GM12878 (cell line): ENCODE data around the gene NUP62. TPM values are rescaled to one million over a fixed set of nuclear protein-coding genes. Genes with fewer than 3 reads are reported as not detected.

ENCODE experiments used
- ATF7 ChIP-seq: fragments of 450-650 bp; IDR thresholded peaks from 2 replicates; pipeline ENCODE4 v1.6.1; 2016; ENCODE audit warnings: low read depth, mild to moderate bottlenecking
- BACH1 ChIP-seq: fragments of 450-650 bp; IDR thresholded peaks from 2 replicates; pipeline ENCODE4 v1.6.1; 2017; ENCODE audit warnings: mild to moderate bottlenecking, borderline replicate concordance
- CBX3 ChIP-seq: fragments of 200-600 bp; sonication (generic); IDR thresholded peaks from 2 replicates; pipeline ENCODE4 v1.6.1; 2016; ENCODE audit warnings: low read depth, borderline replicate concordance
- CEBPB ChIP-seq, 2 experiments: fragments of 150-350 bp in 1 of 2; IDR thresholded peaks; 2 replicates each; pipeline ENCODE4 v1.6.1; 2012 to 2014; ENCODE audit warnings: low read depth in 2 of 2, low read length in 2 of 2, borderline replicate concordance in 1 of 2, inconsistent platforms in 1 of 2
- CREM ChIP-seq: IDR thresholded peaks from 2 replicates; pipeline ENCODE4 v1.6.1; 2014; ENCODE audit warnings: antibody characterized with exemption, low read depth
- DPF2 ChIP-seq: fragments of 450-650 bp; IDR thresholded peaks from 2 replicates; pipeline ENCODE4 v1.6.1; 2017; ENCODE audit warnings: mild to moderate bottlenecking
- ETV6 ChIP-seq, 2 experiments: fragments of 450-650 bp in 1 of 2; IDR thresholded peaks in 1 of 2; conservative IDR thresholded peaks in 1 of 2; 2 replicates each; pipeline ENCODE4 v1.6.1; 2014; ENCODE audit warnings: antibody characterized with exemption in 1 of 2, borderline replicate concordance in 1 of 2, low read depth in 1 of 2, mild to moderate bottlenecking in 1 of 2, moderate library complexity in 1 of 2
- EZH2 ChIP-seq: IDR thresholded peaks from 2 replicates; pipeline ENCODE4 v1.6.1; 2012; ENCODE audit warnings: low read depth, mild to moderate bottlenecking, control low read depth, inconsistent platforms, low read length, borderline replicate concordance; ENCODE audit not compliant: control insufficient read depth
- GATAD2B ChIP-seq: fragments of 450-650 bp; conservative IDR thresholded peaks from 2 replicates; pipeline ENCODE4 v1.6.1; 2017; ENCODE audit warnings: low read depth, mild to moderate bottlenecking, moderate library complexity
- HCFC1 ChIP-seq: fragments of 150-350 bp; IDR thresholded peaks from 2 replicates; pipeline ENCODE4 v1.6.1; 2014; ENCODE audit warnings: low read length
- IKZF2 ChIP-seq, 2 experiments: fragments of 450-650 bp; IDR thresholded peaks; 2 replicates each; pipeline ENCODE4 v1.6.1; 2017; ENCODE audit warnings: mild to moderate bottlenecking in 2 of 2, moderate library complexity in 2 of 2
- JUNB ChIP-seq: IDR thresholded peaks from 2 replicates; pipeline ENCODE4 v1.6.1; 2016; ENCODE audit warnings: antibody characterized with exemption, mild to moderate bottlenecking
- MEF2B ChIP-seq: fragments of 450-650 bp; IDR thresholded peaks from 2 replicates; pipeline ENCODE4 v1.6.1; 2018; ENCODE audit warnings: mild to moderate bottlenecking, moderate library complexity; ENCODE audit not compliant: partially characterized antibody, poor library complexity, severe bottlenecking
- MYC ChIP-seq: IDR thresholded peaks from 2 replicates; pipeline ENCODE4 v1.6.1; 2011; ENCODE audit warnings: mild to moderate bottlenecking, low read length, moderate library complexity, inconsistent platforms; ENCODE audit not compliant: insufficient read depth, insufficient replicate concordance, insufficient read length, severe bottlenecking
- PAX5 ChIP-seq: IDR thresholded peaks from 2 replicates; pipeline ENCODE4 v1.6.1; 2011; ENCODE audit warnings: low read depth, low read length, borderline replicate concordance
- POLR2A ChIP-seq: IDR thresholded peaks from 2 replicates; pipeline ENCODE4 v1.6.1; 2011; ENCODE audit warnings: low read depth, mild to moderate bottlenecking, low read length
- POLR2AphosphoS5 ChIP-seq: IDR thresholded peaks from 2 replicates; pipeline ENCODE4 v1.6.1; 2011; ENCODE audit warnings: mild to moderate bottlenecking, low read length, inconsistent platforms
- SIN3A ChIP-seq: IDR thresholded peaks from 2 replicates; pipeline ENCODE4 v1.6.1; 2012; ENCODE audit warnings: low read depth, low read length, improper control_type of control experiment
- SMC3 ChIP-seq: IDR thresholded peaks from 2 replicates; pipeline ENCODE4 v1.6.1; 2011; ENCODE audit warnings: low read length, improper control_type of control experiment, borderline replicate concordance
- SRF ChIP-seq, 2 experiments: IDR thresholded peaks; 2 replicates each; pipeline ENCODE4 v1.6.1; 2011; ENCODE audit warnings: low read depth in 2 of 2, low read length in 2 of 2, mild to moderate bottlenecking in 1 of 2, moderate library complexity in 1 of 2
- TAF1 ChIP-seq: IDR thresholded peaks from 2 replicates; pipeline ENCODE4 v1.6.1; 2011; ENCODE audit warnings: mild to moderate bottlenecking, low read depth, low read length, borderline replicate concordance
- TARDBP ChIP-seq: IDR thresholded peaks from 2 replicates; pipeline ENCODE4 v1.6.1; 2016; ENCODE audit warnings: borderline replicate concordance
- TCF12 ChIP-seq: IDR thresholded peaks from 2 replicates; pipeline ENCODE4 v1.6.1; 2011; ENCODE audit warnings: low read depth, mild to moderate bottlenecking, low read length
- YY1 ChIP-seq: IDR thresholded peaks from 2 replicates; pipeline ENCODE4 v1.6.1; 2011; ENCODE audit warnings: low read depth, mild to moderate bottlenecking, low read length
- ZNF207 ChIP-seq: fragments of 450-650 bp; IDR thresholded peaks from 2 replicates; pipeline ENCODE4 v1.6.1; 2014; ENCODE audit warnings: antibody characterized with exemption, mild to moderate bottlenecking, borderline replicate concordance
- ZNF622 ChIP-seq: fragments of 450-650 bp; IDR thresholded peaks from 2 replicates; pipeline ENCODE4 v1.6.1; 2017; ENCODE audit warnings: mild to moderate bottlenecking, inconsistent platforms
- polyA plus RNA-seq, 11 experiments: library from polyadenylated mRNA; depleted of rRNA in 4 of 11; unstranded in 6 of 11; stranded (reverse) in 5 of 11; fragments of >200 nt; fragmentation: Nextera tagmentation in 4 of 11; fragmentation: Illumina TruSeq in 1 of 11; extraction: Ambion mirVana in 4 of 11; extraction: Trizol in 1 of 11; gene quantifications; 1 replicate in 1 of 11; 2 replicates in 10 of 11; pipeline versions ENCODE4 v1.2.1 to v1.2.3, GENCODE V29; 2011 to 2016; ENCODE audit warnings: inconsistent platforms in 2 of 11, missing spikeins in 2 of 11, low read depth in 1 of 11
- total RNA-seq, 4 experiments: library from RNA; depleted of rRNA in 3 of 4; stranded (reverse); fragments of >200 nt in 3 of 4; fragmentation: Illumina TruSeq in 1 of 4; extraction: Trizol in 1 of 4; gene quantifications; 2 replicates each; pipeline versions ENCODE4 v1.2.1 to v1.2.3, GENCODE V29; 2013 to 2021
- TF ChIP-seq, protein P1 (sequence below): IDR thresholded peaks from 2 replicates; pipeline ENCODE4 v1.6.1; 2012; ENCODE audit warnings: low read depth, low read length, improper control_type of control experiment
- TF ChIP-seq, protein P2 (sequence below): fragments of 450-650 bp; IDR thresholded peaks from 2 replicates; pipeline ENCODE4 v1.6.1; 2017; ENCODE audit warnings: mild to moderate bottlenecking, moderate library complexity

NUP62 gene
- total and polyA plus RNA-seq, 10 of the 15 experiments (the other 5 are each of a cell fraction or from before 2014, with no cell fraction given) = 19.5 to 110 (median 66.9) TPM

DNA sequence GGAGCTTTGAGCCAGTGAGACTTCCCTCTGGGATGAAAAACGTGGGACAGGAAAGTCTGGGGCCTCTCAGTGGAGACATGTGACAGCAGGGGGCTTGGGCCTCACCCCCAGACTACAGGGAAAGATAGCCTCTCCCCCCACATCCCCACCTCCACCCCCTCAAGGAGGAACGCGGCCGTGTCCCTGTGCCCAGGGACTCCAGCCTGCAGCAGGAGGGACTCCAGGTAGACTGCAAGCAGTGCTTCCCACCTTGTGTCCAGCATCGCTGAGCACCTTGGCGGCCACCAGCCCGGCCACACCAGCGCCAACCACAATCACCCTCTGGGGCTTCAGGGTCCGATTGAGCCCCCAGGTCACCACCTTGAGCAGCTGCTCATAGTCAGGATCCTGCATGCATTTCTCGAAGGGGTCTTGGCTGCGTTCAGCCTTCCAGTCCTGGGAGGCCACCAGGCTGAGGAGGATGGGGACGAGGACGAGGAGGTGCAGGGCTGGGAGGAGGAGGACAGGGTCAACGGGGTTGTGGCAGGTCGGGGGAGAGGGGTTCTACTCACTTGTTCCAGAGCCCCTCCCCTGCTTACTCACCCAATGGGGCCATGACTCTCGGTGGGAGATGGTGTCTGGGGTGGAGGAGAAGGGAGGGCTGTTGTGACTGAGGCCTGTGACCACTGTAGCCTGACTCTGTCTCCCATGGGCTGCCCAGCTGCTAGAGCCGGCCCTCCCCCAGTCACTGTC is 33.6 kb downstream of the NUP62 start (continued):
- TF ChIP-seq JUNB = no peak
- no peak for TF ChIP-seq HCFC1
- no peak for TF ChIP-seq CBX3
- peak; percentile 60; the same call in 1 of the 2 replicates for TF ChIP-seq SIN3A
- TF ChIP-seq TCF12 = 0 out of 2 replicates have a peak, but pooled peaks have one; percentile 68
- no peak for TF ChIP-seq CREM
- TF ChIP-seq GATAD2B = 0 out of 2 replicates have a peak, but pooled peaks have one; percentile 14
- TF ChIP-seq CEBPB (IDR thresholded peaks at IDR 0.05; ENCODE audit: borderline replicate concordance in 1 of 2, low read depth in 2 of 2, low read length in 2 of 2) = no peak
- TF ChIP-seq POLR2A = peak; percentile 47; the same call in 1 of the 2 replicates
- no peak for TF ChIP-seq EZH2
- no peak for TF ChIP-seq DPF2
- no peak for TF ChIP-seq YY1
- TF ChIP-seq TARDBP = no peak
- no peak for TF ChIP-seq MEF2B
- 0 out of 2 replicates have a peak, but pooled peaks have one; percentile 35 for TF ChIP-seq BACH1
- TF ChIP-seq TAF1 = no peak; the same call in 1 of the 2 replicates
- TF ChIP-seq POLR2AphosphoS5 = peak; percentile 74
- no peak for TF ChIP-seq SRF (IDR thresholded peaks at IDR 0.05; ENCODE audit: low read depth in 2 of 2, low read length in 2 of 2)
- TF ChIP-seq SMC3 = peak; percentile 23; the same call in 1 of the 2 replicates
- TF ChIP-seq PAX5 = no peak
- TF ChIP-seq ZNF207 = no peak
- TF ChIP-seq, protein P1, sequence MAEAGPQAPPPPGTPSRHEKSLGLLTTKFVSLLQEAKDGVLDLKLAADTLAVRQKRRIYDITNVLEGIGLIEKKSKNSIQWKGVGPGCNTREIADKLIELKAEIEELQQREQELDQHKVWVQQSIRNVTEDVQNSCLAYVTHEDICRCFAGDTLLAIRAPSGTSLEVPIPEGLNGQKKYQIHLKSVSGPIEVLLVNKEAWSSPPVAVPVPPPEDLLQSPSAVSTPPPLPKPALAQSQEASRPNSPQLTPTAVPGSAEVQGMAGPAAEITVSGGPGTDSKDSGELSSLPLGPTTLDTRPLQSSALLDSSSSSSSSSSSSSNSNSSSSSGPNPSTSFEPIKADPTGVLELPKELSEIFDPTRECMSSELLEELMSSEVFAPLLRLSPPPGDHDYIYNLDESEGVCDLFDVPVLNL = no peak
- TF ChIP-seq ATF7 = no peak
- TF ChIP-seq MYC = peak; percentile 24
- TF ChIP-seq ETV6 (conservative IDR thresholded peaks at IDR 0.05 in 1 of 2, IDR thresholded peaks at IDR 0.05 in 1 of 2; ENCODE audit: borderline replicate concordance in 1 of 2, low read depth in 1 of 2) = no peak
- TF ChIP-seq, protein P2, sequence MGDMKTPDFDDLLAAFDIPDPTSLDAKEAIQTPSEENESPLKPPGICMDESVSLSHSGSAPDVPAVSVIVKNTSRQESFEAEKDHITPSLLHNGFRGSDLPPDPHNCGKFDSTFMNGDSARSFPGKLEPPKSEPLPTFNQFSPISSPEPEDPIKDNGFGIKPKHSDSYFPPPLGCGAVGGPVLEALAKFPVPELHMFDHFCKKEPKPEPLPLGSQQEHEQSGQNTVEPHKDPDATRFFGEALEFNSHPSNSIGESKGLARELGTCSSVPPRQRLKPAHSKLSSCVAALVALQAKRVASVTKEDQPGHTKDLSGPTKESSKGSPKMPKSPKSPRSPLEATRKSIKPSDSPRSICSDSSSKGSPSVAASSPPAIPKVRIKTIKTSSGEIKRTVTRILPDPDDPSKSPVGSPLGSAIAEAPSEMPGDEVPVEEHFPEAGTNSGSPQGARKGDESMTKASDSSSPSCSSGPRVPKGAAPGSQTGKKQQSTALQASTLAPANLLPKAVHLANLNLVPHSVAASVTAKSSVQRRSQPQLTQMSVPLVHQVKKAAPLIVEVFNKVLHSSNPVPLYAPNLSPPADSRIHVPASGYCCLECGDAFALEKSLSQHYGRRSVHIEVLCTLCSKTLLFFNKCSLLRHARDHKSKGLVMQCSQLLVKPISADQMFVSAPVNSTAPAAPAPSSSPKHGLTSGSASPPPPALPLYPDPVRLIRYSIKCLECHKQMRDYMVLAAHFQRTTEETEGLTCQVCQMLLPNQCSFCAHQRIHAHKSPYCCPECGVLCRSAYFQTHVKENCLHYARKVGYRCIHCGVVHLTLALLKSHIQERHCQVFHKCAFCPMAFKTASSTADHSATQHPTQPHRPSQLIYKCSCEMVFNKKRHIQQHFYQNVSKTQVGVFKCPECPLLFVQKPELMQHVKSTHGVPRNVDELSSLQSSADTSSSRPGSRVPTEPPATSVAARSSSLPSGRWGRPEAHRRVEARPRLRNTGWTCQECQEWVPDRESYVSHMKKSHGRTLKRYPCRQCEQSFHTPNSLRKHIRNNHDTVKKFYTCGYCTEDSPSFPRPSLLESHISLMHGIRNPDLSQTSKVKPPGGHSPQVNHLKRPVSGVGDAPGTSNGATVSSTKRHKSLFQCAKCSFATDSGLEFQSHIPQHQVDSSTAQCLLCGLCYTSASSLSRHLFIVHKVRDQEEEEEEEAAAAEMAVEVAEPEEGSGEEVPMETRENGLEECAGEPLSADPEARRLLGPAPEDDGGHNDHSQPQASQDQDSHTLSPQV = no peak
- TF ChIP-seq IKZF2 (IDR thresholded peaks at IDR 0.05) = no peak; a peak in 1 of 4 replicates
- TF ChIP-seq ZNF622 = no peak
